Activated effector memory CD4-positive, alpha-beta T cell treated with Interleukin-2 at 50 U/mL for 16 hours (primary cell): ENCODE measurements around the gene IL26.
A peak's percentile ranks its signal among the peaks of the same experiment; 100 is the strongest.

ENCODE experiments used
- DNase-seq: peaks from one replicate; pipeline ENCODE4 v3.0.0-alpha.2; 2020

Gene IL26, protein sequence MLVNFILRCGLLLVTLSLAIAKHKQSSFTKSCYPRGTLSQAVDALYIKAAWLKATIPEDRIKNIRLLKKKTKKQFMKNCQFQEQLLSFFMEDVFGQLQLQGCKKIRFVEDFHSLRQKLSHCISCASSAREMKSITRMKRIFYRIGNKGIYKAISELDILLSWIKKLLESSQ

DNA sequence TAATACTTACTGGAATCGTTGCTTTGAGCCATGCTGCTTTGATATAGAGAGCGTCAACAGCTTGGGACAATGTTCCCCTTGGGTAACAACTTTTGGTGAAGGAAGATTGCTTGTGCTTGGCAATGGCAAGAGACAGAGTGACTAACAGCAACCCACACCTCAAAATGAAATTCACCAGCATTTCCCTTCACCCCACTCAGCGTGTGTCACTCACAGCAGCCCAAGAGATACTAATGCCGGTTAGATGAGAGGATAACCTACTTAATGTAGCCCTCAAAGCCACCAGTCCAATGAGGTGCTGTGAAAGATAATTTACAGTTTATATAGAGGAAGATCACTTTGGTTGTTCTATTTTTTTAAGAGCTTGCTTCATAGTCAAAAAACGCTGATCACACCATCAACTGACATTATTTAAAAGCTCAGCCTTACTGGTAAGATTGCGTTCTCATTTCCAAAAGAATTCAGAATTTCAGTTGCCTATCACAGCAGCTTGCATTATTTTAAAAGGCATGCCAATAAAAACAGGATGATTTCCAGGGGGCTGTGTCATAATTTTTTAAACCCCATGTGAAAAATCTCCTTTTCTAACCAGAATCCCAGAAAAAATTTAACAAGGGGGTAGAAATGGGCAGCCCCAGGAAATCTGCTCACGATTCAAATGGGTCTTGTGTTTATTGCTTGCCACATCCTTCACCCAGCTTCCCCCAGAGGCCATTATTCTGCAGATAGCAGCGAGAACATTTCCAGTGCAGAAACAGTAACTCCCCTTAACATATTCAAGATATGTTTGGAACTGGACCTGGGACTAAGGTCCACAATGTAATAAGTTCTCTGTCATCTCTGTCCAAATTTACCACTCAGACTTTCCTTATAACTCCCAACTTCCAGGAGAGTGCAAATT, at the start of gene IL26:
TSS of gene IL26 (minus strand) at position 235 of the 901 bp plus-strand sequence. CDS start at position 181, 54 bp downstream.
- no peak for DNase-seq

DNA sequence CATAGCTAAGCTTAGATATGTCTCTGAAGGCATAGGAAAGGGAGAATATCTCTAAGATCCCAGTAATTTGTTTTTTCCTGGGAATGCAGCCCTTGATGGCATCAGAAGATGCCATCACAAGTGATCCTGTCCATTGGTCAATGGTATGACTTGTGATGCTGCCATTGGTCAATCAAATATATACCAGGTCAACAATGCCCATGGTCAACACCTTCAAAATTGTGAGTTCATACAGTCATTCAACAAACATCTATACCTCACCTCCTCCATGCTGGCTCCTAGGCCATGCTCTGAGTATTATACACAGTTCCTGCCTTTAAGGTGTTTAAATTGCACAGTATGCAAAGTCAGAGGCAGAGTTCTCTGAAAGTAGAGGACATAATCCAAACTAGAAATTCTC, 47.1 kb upstream of the IL26 start:
- DNase-seq: no peak

DNA sequence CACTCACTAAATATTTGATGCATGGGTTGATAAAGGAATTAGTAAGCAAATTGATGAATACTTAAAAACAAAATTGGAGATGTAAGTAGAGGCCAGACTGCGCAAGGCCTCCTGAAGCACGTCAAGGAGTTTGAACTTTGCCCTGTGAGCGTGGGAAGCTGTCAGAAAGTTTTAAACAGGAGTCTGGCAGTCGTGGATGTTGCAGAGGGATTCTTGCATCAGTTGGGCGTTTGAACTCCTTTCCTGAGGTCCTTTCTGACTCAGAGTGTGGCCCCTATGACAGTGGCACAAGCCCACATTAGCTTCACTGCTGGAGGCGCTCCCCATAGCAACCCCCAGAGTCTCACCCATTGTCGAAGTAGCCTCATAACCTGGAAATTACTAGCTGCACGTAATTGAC, 45.7 kb upstream of the IL26 start:
- no peak for DNase-seq

DNA sequence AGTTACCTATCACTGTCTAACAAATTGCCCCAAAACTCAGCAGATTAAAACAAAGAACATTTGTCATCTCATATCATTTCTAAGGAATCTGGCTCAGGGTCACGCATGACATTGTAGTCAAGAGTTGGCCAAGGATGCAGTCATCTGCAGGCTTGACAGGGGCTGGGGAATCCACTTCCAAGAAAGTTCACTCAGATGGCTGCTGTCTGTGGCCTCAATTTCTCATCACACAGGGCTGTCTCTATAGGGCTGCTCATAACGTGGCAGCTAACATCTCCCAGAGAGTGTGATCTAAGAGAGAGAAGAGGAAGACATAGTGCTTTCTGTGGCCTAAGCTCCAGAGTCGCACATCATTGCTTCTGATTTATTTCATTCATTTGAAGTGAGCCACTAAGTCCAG, 44.7 kb upstream of the IL26 start:
- DNase-seq: no peak

DNA sequence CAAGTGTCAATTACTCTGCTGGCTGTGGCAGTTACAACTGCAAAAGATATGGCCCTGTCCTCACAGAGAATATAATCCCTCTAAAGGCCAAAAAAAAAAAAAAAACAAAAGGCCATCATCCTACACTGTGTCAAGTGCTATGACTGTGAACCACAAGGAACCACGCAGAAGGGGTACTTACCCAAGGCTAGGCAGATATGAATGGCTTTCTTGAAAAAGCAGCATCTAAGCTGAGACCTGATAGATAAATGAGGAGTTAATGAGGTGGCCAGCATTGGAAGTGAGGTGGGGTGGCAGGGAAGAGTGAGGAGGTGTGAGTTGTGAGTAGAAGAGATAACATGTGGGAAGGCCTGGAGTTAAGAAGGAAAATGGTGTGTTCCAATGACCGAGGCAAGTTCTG, 44.2 kb upstream of the IL26 start:
- DNase-seq: no peak

DNA sequence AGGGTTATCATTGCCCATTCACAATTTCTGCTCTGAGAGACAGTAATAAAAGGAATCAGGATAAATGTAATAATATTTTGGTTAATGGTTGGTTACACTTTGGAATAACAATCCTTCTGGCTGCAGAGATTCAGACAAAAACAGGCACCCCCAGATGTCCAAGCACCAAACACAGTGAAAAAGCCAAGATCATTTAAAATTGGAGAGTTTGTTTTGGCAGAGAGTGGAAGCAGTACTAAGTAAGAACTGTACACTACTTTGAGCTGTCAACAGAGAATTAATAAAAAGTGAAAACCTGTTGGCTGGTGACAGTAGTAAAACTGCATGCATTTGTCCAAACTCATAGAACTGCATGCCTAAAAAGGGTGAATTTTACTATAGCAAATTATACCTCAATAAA, 43.4 kb upstream of the IL26 start:
- DNase-seq: no peak

DNA sequence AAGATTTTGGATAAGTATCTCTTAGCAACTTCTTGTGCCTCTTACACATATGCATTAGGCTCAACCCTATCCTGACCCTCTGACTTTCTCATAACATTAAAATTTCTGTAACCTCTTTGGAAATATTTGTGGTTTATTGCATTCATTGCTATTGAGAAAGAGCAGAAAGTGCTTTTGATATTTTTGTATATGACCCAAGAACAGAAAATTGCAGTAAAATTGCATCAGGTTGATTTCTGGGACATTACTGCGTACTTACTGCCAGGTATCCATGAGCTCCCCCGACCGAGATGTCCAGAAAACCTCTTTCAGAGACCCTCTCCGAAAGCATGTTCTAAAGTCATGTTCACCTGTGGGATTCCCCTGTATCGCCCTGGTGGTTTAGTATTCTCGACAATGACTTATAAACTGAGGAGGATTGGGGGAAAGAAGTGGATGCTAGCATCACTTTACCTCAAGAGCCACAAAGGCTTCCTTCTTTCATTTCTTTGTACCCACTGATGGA, 42.3 kb upstream of the IL26 start:
- DNase-seq: no peak

DNA sequence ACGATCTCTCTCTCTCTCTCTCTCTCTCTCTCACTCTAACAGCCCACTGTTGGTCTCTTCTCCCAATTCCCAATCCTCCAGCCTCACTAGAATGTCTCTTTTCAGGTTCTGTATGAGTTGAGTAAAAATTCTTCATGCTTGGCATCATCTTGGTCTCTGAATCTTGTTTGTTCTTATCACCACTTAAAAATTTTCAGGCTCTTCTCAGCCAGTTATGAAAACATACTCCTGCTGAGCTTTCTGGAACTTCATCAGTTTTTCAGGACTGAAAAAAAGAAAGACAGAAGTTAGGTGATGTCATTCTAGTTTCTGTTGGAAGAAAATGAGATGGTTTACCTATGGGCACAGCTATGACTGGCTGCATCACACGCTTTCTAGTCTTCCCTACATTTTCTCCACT, 39.2 kb upstream of the IL26 start:
- DNase-seq: no peak

DNA sequence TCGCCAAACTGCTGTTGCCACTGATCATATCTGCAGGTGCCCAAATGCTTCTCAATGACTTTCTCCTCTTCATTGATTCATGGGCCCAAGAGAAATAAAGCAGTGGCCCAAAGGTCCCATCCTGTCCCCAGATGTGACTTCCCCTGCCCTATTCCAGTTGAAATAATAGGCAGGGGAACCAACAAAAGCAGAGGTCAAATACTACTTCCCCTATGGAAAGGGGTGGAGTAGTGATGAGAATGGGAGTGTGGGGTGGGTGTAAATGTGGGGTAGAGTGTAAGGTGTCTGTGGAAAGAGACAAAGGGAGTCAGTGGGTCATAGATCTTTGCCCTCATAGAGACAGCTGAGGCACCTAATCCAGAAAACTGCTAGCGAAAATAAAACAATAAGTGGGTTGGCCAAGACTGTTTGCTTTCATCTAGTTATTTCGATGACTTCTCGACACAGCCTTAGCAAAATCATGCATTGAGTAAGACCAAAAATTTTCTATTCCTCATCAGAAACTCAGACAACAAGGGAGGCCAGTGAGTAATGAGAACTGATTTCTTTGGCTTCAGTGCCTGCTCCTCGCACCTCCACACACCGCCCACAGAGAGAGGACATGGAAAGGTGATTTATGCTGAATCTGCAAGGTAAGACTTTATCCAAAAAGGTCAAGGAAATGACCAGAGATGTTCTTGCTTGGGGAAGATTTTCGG, 38.7 kb upstream of the IL26 start:
- no peak for DNase-seq

DNA sequence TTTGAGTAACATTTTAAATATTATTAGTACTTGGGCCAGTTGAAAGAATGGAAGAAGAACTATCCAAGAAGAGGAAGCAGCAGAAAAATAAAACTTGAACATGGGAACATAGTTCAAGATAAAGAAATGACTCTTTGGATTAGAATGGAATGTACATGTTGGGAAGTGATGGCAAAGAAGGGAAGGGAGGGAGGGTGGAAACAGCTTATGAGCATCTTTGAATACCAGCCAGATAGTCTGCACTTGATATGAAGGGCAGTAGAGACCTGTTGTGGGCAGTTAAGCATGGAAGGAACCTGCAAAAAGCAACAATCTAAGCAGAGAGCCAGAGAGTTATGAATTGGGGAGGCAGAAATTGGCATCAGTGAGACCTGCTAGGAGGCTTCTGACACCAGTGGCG, 37.8 kb upstream of the IL26 start:
- DNase-seq: no peak

DNA sequence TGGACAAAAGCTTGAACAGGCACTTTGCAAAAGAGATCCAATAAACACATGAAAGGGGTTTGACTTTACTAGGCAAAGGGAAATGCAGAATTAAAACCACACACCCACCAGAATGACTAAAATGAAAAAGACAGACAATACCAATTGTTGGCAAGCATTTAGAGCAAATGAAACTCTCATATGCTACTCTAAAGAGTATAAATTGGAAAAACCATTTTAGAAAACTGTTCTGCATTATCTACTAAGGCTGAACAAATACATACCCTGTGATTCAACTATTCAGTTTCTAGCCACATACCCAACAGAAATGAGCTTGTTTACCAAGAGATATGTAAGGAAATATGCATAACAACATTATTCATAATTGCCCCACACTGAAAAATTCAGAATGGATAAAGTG, 36.3 kb upstream of the IL26 start:
- DNase-seq: no peak

DNA sequence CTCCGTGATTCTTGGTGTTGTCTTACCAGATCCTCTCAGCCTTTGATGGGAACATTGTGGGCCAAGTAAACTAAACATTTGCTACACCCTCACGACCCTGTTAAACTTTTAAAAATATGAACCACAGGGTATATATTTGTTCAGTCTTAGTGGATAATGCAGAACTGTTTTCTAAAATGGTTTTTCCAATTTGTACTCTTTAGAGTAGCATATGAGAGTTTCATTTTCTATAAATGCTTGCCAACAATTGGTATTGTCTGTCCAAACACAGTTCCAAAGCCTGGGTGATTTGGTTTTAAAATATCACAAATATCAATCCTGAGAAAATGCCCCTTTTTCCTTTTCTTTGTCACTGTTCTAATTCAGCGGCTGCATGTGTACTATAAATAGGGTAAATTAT, 34.5 kb upstream of the IL26 start:
- DNase-seq: no peak

DNA sequence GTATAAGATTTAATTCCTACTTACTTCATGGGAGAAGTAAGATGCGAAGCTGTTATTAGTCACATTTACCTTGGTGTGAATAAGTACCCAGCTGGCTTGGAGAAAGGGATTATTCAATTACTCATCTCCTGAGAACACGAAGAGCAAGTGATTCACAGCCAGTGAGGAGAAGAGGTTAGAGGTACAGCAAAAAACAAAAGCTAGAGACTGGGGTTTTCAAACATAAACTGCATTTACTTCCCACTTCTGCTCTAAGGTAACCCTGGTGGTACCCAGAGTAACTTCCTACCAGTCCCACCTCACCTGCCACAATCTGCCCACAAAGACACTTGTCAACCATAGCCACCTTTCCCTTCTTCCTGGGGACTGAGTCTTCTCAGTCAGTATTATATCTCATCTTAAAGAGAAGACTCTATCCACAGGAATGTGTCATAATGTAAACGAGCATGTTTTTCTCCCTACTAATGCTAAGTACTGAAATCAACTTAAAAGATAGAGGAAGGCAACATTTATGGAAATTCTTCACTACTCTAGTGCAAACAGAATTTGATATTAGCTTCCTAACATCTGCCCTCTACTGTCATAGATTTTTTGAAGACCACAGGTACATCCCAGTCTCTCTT, 33.8 kb upstream of the IL26 start:
- no peak for DNase-seq

DNA sequence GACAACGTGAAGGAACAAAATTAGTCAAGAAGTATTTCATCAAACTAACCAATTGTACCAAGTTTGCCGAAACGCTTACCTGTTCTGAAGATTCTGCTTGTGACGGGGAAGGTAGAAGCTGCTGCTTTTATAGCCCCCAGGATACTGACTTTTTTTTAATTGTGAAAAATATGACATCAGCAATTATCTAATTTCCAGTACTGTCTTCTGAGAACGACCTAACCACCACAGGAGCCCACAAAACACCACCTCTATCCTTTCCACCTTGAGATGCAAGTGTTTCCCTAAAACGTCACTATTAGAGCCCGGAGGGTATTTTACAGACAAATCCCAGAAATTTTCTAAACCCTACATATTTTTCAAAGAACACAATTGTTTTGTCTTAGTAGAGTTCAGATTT, 27.9 kb upstream of the IL26 start, which contains the start of gene IL22:
TSS of gene IL22 (minus strand) at position 101 of the 400 bp plus-strand sequence. CDS start 156 bp downstream, outside the sequence.
- no peak for DNase-seq

DNA sequence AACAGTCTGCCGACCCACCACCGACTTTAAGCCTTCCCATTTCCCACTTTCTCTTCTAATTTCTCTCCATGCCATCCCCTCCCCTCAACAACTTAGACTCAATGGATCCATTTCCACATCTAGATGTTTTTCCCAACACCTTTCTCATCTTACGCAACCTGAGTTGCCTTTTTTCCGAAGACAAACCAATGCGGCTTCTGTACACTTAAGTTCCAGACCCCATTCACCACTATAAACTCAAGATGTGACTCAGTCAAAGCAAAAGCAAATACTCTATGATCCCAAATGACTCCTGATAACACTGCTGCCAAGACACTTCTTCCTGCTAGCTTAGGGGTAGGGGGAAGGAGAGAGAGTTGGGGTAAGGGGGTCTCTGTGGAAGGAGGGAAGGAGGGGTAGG, 26.5 kb upstream of the IL26 start:
- DNase-seq: no peak

DNA sequence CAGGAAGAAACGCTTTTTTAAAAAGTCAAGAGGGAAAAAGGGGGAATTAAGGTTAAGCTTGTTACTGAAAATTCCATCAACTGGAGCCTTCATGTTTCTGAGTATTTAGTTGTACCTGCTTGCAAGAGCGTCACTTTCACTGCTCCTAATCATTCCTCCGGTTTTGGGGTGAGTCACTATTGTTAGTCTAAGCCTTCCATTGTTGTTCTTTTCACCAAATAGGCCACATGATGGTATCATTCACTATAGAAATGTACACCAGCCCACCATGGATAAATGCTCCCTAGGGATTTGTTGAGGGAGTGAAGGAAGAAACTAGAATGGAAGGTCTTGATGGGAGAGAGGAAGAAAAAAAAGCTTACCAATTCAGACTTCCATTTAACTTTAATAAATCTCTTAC, 24.8 kb upstream of the IL26 start:
- DNase-seq: no peak

DNA sequence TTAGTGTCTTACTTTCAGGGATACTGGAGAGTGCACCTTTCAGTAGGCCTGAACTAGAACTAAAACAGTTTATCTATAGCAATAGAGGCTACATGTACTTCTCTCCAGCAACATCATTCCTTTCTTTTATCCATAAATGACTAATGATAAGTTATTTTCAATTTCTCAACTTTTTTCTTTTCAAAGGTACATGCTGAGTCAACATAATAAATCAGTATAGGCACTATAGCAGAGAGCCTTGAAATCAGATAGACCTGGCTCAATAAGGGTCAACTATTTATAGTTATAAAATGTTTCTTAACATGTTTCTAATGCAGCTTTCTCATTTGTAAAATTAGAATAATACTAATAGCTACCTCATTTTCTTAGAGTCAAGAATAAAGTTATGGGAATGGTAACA, 22.2 kb upstream of the IL26 start:
- DNase-seq: no peak

DNA sequence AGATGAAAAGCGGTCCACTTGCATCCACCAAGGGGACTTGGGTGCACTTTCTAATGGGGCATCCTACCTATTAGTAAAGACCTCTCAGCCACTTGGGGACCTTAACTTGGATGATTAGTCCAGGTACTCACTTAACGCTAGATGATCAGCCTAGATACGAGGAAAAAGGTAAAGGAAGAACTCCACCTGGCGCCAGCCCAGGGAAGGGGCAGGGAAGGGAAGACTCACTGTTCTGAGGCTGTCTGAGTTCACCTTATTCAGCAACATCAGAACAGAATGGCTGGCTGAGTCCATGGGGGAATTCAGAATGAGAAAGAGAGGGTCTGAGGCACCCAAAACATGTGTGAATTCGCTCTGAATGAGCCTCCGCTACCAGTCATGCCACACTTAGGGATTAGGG, 20.7 kb upstream of the IL26 start:
- DNase-seq: no peak

DNA sequence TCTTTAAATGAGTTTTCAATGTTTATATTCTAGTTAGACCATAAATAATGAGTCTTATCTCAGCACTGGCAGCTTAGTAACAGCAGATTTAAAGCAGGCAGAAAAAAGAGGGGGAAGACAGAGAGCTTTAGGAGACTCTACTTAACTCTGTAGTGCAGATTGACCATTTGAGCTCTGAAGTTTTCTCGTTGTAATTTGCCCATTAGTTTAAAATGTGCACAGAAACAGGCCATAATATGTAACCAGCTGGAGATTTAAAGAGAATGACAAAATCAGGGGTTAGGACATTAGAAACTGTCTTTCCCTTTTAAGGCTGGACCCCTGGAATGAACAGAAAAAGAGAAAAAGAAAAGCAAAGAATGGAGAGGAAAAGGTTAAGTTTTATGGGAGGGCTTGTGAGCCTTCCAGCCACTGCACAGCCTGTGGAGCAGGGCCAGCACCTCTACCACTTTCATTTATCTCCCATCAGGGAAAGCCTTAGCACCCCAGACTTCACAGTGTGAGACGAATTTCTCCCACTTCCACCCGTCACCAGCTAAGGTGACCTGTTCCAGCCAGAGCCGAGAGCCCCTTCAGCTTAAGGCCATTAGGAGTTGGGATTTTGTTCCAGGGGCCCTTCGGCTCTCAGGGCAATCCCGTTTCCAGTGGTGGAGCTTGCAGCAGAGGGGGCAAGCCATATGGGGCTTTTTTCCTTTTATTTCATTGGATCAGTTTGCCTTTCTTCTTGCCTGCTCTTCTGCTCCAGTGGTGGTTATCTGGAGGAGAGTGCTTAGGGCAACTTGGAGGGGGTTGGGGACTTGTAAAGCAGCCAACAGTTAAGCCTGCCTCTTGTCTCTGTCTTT, 19.8 kb upstream of the IL26 start:
- DNase-seq: no peak

DNA sequence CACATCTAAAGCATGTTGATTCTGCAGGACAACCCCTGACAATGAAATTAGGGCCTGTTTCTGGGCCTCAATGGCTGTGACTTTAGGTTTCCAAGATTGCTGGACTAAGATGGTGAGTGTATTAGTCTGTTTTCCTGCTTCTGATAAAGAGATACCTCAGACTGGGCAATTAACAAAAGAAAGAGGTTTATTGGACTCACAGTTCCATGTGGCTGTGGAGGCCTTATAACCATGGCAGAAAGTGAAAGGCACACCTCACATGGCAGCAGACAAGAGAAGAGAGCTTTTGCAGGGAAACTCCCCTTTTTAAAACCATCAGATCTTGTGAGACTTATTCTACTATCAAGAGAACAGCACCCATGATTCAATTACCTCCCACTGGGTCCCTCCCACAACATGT, 17.2 kb upstream of the IL26 start:
- DNase-seq: no peak

DNA sequence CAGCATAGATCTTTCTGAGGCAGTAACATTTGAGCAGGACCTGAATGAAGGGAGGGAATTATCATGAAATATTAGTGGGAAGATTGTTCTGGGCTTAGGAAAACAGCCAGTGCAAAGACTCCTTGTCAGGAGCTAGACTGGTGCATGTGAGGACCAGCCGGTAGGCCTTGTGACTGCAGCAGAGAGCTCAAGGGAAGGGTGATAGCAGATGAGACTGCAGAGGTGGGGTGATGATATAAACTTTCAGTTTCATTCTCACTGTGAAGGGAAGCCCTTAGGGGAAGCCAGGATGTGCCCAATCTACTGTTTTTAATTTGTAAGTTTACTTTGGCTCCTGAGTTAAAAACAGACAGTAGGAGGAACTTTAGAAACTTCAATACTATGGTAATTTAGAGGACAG, 15.4 kb upstream of the IL26 start:
- DNase-seq: peak; percentile 21

DNA sequence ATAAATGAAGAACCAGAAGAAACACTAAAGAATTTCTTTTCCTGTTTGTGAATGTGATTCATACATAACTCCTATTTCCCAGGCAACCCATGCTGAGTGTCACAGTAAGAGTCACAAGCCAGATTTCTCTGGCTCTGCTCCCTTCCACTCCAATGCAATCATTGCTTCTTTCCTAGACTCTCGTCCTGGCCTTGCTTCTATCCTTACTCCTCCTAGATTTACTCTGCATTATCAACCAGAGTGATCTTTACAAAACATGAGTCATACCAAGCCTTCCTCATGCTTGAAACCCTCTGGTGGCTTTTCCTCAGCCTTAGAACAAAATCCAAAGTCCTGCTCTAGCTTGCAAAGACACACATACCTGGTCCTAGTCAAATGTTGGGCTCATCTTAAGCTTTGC, 14.5 kb upstream of the IL26 start:
- no peak for DNase-seq
